ENCODE results near the gene LURAP1L. TPM values are rescaled to one million over a fixed set of nuclear protein-coding genes. Genes with fewer than 3 reads are reported as not detected.

Gene LURAP1L
- total RNA-seq, result 2.8 and 4.3 TPM in 2 replicates

GRCh38 chr9:12774861-12775678 lies at the start of gene LURAP1L:
Gene LURAP1L (plus strand): TSS chr9:12775020. CDS start chr9:12775716, 696 bp downstream.

Other genes starting within 250 kb of the LURAP1L start
- gene TYRP1, start 81.6 kb upstream of the LURAP1L start, total RNA-seq, result not detected in 2 replicates